ENCODE results near the gene NLRP13. TPM values are rescaled to one million over a fixed set of nuclear protein-coding genes. Genes with fewer than 3 reads are reported as not detected.

The NLRP13 gene
- total RNA-seq, 1 donor: under 0.01 TPM

- Histone ChIP-seq H3K27me3 (ENCODE audit: insufficient read depth, low read length) (no peaks in the 10 kb centered on the region), H3K4me1 (ENCODE audit: insufficient read depth, low read length) (no peaks in the 10 kb centered on the region), H3K9me3 (ENCODE audit: low read depth, low read length) (no peaks in the 10 kb centered on the region), H3K4me3 (ENCODE audit: low read length) (no peak overlapping the region)
Observed at GRCh38 chr19:55927991-55928390, 4.1 kb downstream of the NLRP13 start.

DNA sequence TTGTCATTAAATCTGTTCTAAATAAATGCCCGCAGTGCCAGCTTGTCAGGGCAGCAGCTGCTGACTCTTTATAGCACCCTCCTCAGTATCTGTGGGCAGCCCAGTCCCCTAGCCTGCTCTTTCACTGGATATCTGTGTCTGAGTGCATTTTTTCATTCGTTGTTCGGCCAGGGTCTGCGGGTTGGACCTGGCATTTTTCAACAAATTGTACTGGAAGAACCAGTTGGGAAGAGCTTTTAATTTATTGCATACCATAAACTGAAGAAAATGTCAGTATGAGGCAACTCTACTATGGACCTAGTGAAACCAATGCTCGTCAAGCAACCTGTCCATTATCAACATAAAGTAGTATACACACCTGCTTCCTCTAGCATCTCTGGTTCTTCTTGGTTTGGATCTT, 8.6 kb downstream of the NLRP13 start:
- peaks cover 21% of the 10 kb centered on the region for H3K9me3 ChIP-seq (ENCODE audit: low read depth, low read length)
- H3K4me3 ChIP-seq (ENCODE audit: low read length): no peak overlapping the region
- no peaks in the 10 kb centered on the region for H3K27me3 ChIP-seq (ENCODE audit: insufficient read depth, low read length)
- no peaks in the 10 kb centered on the region for H3K4me1 ChIP-seq (ENCODE audit: insufficient read depth, low read length)

GRCh38 chr19:55913643-55914268, 18.4 kb downstream of the NLRP13 start:
- no peak overlapping the region for H3K4me3 ChIP-seq (ENCODE audit: low read length)
- H3K27me3 ChIP-seq (ENCODE audit: insufficient read depth, low read length): no peaks in the 10 kb centered on the region
- peaks cover 16% of the 10 kb centered on the region for H3K9me3 ChIP-seq (ENCODE audit: low read depth, low read length)
- H3K4me1 ChIP-seq (ENCODE audit: insufficient read depth, low read length): no peaks in the 10 kb centered on the region

- Histone ChIP-seq H3K9me3 (ENCODE audit: low read depth, low read length) (peaks cover 12% of the 10 kb centered on the region), H3K4me3 (ENCODE audit: low read length) (no peak overlapping the region), H3K4me1 (ENCODE audit: insufficient read depth, low read length) (no peaks in the 10 kb centered on the region), H3K27me3 (ENCODE audit: insufficient read depth, low read length) (no peaks in the 10 kb centered on the region)
Observed at GRCh38 chr19:55912916-55913315, 19.2 kb downstream of the NLRP13 start.

DNA sequence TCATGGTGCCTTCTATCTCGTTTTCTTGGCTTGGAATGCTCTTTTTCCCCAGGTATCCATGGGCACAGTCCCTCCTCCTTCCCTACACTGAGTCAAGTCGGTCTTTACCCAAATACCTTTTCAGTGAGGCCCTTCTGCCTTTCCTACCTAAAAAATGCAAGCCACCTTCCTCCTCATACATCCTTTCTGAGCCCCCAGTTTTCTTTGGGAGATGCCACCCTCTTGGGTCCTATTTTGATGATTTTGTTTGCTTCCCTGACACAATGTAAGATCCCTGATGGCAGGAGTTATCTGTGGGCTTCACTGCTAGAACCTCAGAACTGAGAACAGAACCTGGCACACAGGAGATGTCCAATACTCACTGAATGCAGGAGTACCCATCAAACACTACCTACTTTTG, 22.3 kb downstream of the NLRP13 start:
- Histone ChIP-seq H3K9me3 (ENCODE audit: low read depth, low read length) (no peaks in the 10 kb centered on the region), H3K4me3 (ENCODE audit: low read length) (no peak overlapping the region), H3K4me1 (ENCODE audit: insufficient read depth, low read length) (no peaks in the 10 kb centered on the region), H3K27me3 (ENCODE audit: insufficient read depth, low read length) (no peaks in the 10 kb centered on the region)

- Histone ChIP-seq H3K27me3 (ENCODE audit: insufficient read depth, low read length) (no peaks in the 10 kb centered on the region), H3K4me3 (ENCODE audit: low read length) (no peak overlapping the region), H3K9me3 (ENCODE audit: low read depth, low read length) (no peaks in the 10 kb centered on the region), H3K4me1 (ENCODE audit: insufficient read depth, low read length) (no peaks in the 10 kb centered on the region)
Observed at GRCh38 chr19:55907746-55908145, 24.4 kb downstream of the NLRP13 start.

GRCh38 chr19:55907286-55907685, 24.9 kb downstream of the NLRP13 start:
- H3K4me1 ChIP-seq (ENCODE audit: insufficient read depth, low read length): no peaks in the 10 kb centered on the region
- H3K4me3 ChIP-seq (ENCODE audit: low read length): no peak overlapping the region
- no peaks in the 10 kb centered on the region for H3K27me3 ChIP-seq (ENCODE audit: insufficient read depth, low read length)
- no peaks in the 10 kb centered on the region for H3K9me3 ChIP-seq (ENCODE audit: low read depth, low read length)

GRCh38 chr19:55902080-55902751, 29.9 kb downstream of the NLRP13 start:
- no peaks in the 10 kb centered on the region for H3K9me3 ChIP-seq (ENCODE audit: low read depth, low read length)
- no peaks in the 10 kb centered on the region for H3K4me1 ChIP-seq (ENCODE audit: insufficient read depth, low read length)
- no peak overlapping the region for H3K4me3 ChIP-seq (ENCODE audit: low read length)
- no peaks in the 10 kb centered on the region for H3K27me3 ChIP-seq (ENCODE audit: insufficient read depth, low read length)

DNA sequence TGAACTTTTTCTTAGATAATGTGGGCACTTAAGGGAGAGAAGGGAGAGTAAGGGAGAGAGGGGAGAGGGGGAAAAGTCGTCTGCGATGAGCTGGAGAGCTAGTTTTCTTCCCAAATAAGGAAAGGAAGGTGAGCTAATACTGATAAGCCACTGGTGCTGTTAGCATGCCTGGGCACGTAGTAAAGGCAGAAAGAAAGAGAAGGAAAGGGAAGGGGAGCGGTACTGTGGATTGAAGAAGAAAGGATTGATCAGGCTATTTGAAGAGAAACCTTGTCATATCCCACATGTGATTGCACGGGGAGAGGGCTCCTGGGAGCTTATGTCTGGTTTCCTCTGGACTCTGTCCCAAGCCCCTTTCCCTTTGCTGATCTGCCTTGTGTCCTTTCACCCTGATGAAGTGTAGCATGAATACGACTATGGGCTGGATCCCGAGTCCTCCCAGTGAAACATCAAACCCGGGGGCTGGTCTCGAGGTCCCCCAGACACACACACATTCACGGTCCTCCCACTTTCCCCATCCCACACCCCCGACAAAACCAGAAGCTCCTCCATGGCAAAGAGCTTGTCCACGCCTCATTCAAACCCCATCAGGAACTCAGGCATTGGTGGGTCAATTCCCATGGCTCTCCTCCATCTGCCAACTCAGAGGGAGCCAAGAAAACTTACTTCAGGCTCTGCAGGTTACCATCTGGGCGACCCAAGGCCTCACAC, 30.6 kb downstream of the NLRP13 start:
- H3K9me3 ChIP-seq (ENCODE audit: low read depth, low read length): no peaks in the 10 kb centered on the region
- no peaks in the 10 kb centered on the region for H3K4me1 ChIP-seq (ENCODE audit: insufficient read depth, low read length)
- H3K27me3 ChIP-seq (ENCODE audit: insufficient read depth, low read length): no peaks in the 10 kb centered on the region
- no peak overlapping the region for H3K4me3 ChIP-seq (ENCODE audit: low read length)

DNA sequence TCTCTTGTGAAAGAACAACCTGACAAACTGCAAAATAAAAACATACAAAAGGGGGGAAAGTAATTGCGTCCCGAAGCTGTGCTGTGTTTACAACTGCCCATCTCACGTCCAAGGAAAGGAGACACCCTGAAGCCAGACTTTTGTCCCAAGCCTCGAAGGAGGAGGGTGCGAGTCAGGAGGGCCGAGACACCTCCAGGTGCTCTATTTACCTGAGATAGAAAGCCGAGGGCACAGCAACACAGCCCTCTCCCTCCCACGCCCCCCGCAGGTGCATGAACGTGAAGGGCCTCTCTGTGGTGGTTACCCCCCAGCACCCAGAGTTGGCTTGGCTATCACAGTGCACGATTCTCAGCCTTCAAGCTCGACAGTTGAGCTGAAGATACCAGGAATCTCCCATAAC, 33.2 kb downstream of the NLRP13 start:
- Histone ChIP-seq H3K27me3 (ENCODE audit: insufficient read depth, low read length) (no peaks in the 10 kb centered on the region), H3K9me3 (ENCODE audit: low read depth, low read length) (no peaks in the 10 kb centered on the region), H3K4me1 (ENCODE audit: insufficient read depth, low read length) (no peaks in the 10 kb centered on the region), H3K4me3 (ENCODE audit: low read length) (no peak overlapping the region)

GRCh38 chr19:55882626-55883025, 49.5 kb downstream of the NLRP13 start:
- Histone ChIP-seq H3K9me3 (ENCODE audit: low read depth, low read length) (no peaks in the 10 kb centered on the region), H3K4me3 (ENCODE audit: low read length) (no peak overlapping the region), H3K27me3 (ENCODE audit: insufficient read depth, low read length) (no peaks in the 10 kb centered on the region), H3K4me1 (ENCODE audit: insufficient read depth, low read length) (no peaks in the 10 kb centered on the region)

- no peaks in the 10 kb centered on the region for H3K27me3 ChIP-seq (ENCODE audit: insufficient read depth, low read length)
- H3K4me3 ChIP-seq (ENCODE audit: low read length): no peak overlapping the region
- no peaks in the 10 kb centered on the region for H3K9me3 ChIP-seq (ENCODE audit: low read depth, low read length)
- no peaks in the 10 kb centered on the region for H3K4me1 ChIP-seq (ENCODE audit: insufficient read depth, low read length)
Observed at GRCh38 chr19:55877211-55877610, 54.9 kb downstream of the NLRP13 start.

- no peaks in the 10 kb centered on the region for H3K9me3 ChIP-seq (ENCODE audit: low read depth, low read length)
- no peaks in the 10 kb centered on the region for H3K4me1 ChIP-seq (ENCODE audit: insufficient read depth, low read length)
- no peak overlapping the region for H3K4me3 ChIP-seq (ENCODE audit: low read length)
- H3K27me3 ChIP-seq (ENCODE audit: insufficient read depth, low read length): no peaks in the 10 kb centered on the region
Observed at GRCh38 chr19:55870736-55871135, 61.4 kb downstream of the NLRP13 start.

DNA sequence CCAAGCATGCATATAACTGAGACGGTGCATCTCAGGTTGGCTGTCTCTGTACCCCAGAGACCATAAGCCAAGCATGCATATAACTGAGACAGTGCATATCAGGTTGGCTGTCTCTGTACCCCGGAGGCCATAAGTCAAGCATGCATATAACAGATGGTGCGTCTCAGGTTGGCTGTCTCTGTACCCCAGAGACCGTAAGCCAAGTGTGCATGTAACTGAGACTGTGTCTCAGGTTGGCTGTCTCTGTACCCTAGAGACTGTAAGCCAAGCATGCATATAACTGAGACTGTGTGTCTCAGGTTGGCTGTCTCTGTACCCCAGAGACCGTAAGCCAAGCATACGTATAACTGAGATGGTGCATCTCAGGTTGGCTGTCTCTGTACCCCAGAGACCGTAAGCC, 65.0 kb downstream of the NLRP13 start:
- H3K27me3 ChIP-seq (ENCODE audit: insufficient read depth, low read length): no peaks in the 10 kb centered on the region
- no peaks in the 10 kb centered on the region for H3K4me1 ChIP-seq (ENCODE audit: insufficient read depth, low read length)
- peaks cover 8% of the 10 kb centered on the region for H3K9me3 ChIP-seq (ENCODE audit: low read depth, low read length)
- no peak overlapping the region for H3K4me3 ChIP-seq (ENCODE audit: low read length)

GRCh38 chr19:55866521-55866920, 65.6 kb downstream of the NLRP13 start:
- Histone ChIP-seq H3K4me3 (ENCODE audit: low read length) (no peak overlapping the region), H3K4me1 (ENCODE audit: insufficient read depth, low read length) (no peaks in the 10 kb centered on the region), H3K27me3 (ENCODE audit: insufficient read depth, low read length) (no peaks in the 10 kb centered on the region), H3K9me3 (ENCODE audit: low read depth, low read length) (peaks cover 8% of the 10 kb centered on the region)

Measured in mononuclear cell (primary cell).